ENCODE results near the gene ABCD1.

GRCh38 chrX:153731117-153731844 lies 6.6 kb downstream of the ABCD1 start:
- TF ChIP-seq TAF1 (IDR thresholded peaks at IDR 0.05; ENCODE audit: control insufficient read depth, extremely low read depth, insufficient read depth, low read length, severe bottlenecking) = no peak
- no peak for TF ChIP-seq RFX5 (IDR thresholded peaks at IDR 0.05; ENCODE audit: low read depth, low read length)
- TF ChIP-seq, protein P1, sequence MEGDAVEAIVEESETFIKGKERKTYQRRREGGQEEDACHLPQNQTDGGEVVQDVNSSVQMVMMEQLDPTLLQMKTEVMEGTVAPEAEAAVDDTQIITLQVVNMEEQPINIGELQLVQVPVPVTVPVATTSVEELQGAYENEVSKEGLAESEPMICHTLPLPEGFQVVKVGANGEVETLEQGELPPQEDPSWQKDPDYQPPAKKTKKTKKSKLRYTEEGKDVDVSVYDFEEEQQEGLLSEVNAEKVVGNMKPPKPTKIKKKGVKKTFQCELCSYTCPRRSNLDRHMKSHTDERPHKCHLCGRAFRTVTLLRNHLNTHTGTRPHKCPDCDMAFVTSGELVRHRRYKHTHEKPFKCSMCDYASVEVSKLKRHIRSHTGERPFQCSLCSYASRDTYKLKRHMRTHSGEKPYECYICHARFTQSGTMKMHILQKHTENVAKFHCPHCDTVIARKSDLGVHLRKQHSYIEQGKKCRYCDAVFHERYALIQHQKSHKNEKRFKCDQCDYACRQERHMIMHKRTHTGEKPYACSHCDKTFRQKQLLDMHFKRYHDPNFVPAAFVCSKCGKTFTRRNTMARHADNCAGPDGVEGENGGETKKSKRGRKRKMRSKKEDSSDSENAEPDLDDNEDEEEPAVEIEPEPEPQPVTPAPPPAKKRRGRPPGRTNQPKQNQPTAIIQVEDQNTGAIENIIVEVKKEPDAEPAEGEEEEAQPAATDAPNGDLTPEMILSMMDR (IDR thresholded peaks at IDR 0.05 in 2 of 3, conservative IDR thresholded peaks at IDR 0.05 in 1 of 3; ENCODE audit: insufficient read depth in 2 of 3, low read depth in 1 of 3, low read length in 3 of 3) = no peak
- TF ChIP-seq POLR3G (IDR thresholded peaks at IDR 0.05; ENCODE audit: extremely low read depth, insufficient read length, insufficient replicate concordance) = no peak
- no peak for TF ChIP-seq SREBF2 (CRISPR knock-in tag; IDR thresholded peaks at IDR 0.05)
- TF ChIP-seq ZNF174 (CRISPR knock-in tag; IDR thresholded peaks at IDR 0.05) = no peak
- TF ChIP-seq FOXO4 (CRISPR knock-in tag; IDR thresholded peaks at IDR 0.05) = no peak
- TF ChIP-seq MITF (IDR thresholded peaks at IDR 0.05) = no peak
- TF ChIP-seq HNRNPL (IDR thresholded peaks at IDR 0.05; ENCODE audit: low read depth, low read length) = no peak
- no peak for TF ChIP-seq POLR2AphosphoS5 (IDR thresholded peaks at IDR 0.05; ENCODE audit: control insufficient read depth, insufficient read depth, low read depth, low read length)
- TF ChIP-seq XRCC3 (IDR thresholded peaks at IDR 0.05) = no peak
- TF ChIP-seq POLR2A (conservative IDR thresholded peaks at IDR 0.05) = no peak
- TF ChIP-seq UBTF (IDR thresholded peaks at IDR 0.05; ENCODE audit: borderline replicate concordance in 1 of 2, low read depth in 2 of 2, low read length in 2 of 2) = no peak
